Pancreas (tissue), 10 donors: ENCODE results near the gene PRRC2B. TPM values are rescaled to one million over a fixed set of nuclear protein-coding genes. Genes with fewer than 3 reads are reported as not detected.

Experiments
- ATAC-seq, 4 donors: fragments of 200-7000 bp; cut with Tn5 transposase; one replicate each; pipeline versions ENCODE4 v1.8.0 to v1.9.1; 2020; ENCODE audit warnings: mild to moderate bottlenecking in 4 of 4, moderate library complexity in 4 of 4
- DNase-seq, 6 donors: peaks; one replicate each; pipeline ENCODE4 v3.0.0-alpha.2; 2020
- FAIRE-seq: peaks from 2 replicates; lab custom pipeline; 2012; peaks lifted over from hg19 to GRCh38; lab: Jason Lieb, UNC
- H3K27ac ChIP-seq, 4 donors: fragments of 200-600 bp; sonication (generic); 1 replicate in 3 of 4; 2 replicates in 1 of 4; pipeline versions ENCODE4 v1.5.0 to v1.8.0; 2020
- H3K27me3 ChIP-seq, 4 donors: fragments of 200-600 bp; one replicate each; pipeline ENCODE4 v1.8.0; 2021
- H3K36me3 ChIP-seq, 3 donors: fragments of 200-600 bp; sonication (generic) in 1 of 3; one replicate each; pipeline versions ENCODE4 v1.5.0 to v1.8.0; 2020 to 2021
- H3K4me1 ChIP-seq, 3 donors: fragments of 200-600 bp; one replicate each; pipeline ENCODE4 v1.8.0; 2021
- H3K4me3 ChIP-seq, 4 donors: fragments of 200-600 bp; sonication (generic) in 2 of 4; one replicate each; pipeline versions ENCODE4 v1.5.0 to v1.8.0; 2020 to 2021
- H3K9me3 ChIP-seq, 4 donors: fragments of 200-600 bp; one replicate each; pipeline ENCODE4 v1.8.0; 2021
- WGBS, 2 donors: extraction: QIAGEN DNeasy Blood & Tissue Kit; methylation state at CpG; one replicate each; pipeline ENCODE4 v1.1.7; 2013; 5-methylcytosine and 5-hydroxymethylcytosine counted together
- intact Hi-C, 3 donors: fragments of 100-400 bp; cut with DNase I; formaldehyde crosslinking; loops; one replicate each; pipeline versions ENCODE4 v1.11.1 to v1.14.2; 2022
- polyA plus RNA-seq, 2 donors: library from polyadenylated mRNA; stranded (reverse); fragments of 200-250 nt; gene quantifications; one replicate each; pipeline ENCODE4 v1.2.3, GENCODE V29; 2013
- total RNA-seq, 6 donors: library from RNA; stranded (reverse); fragmentation: NEBNext Ultra II Directional in 4 of 6; extraction: Animal tissue kit (Norgen Biotek cat#: 25700) in 4 of 6; gene quantifications; one replicate each; pipeline versions ENCODE4 v1.2.1 to v1.2.4, GENCODE V29; 2021 to 2023
- TF ChIP-seq, protein P1 (sequence below), 4 donors: fragments of 200-600 bp; sonication (generic) in 3 of 4; IDR thresholded peaks; one replicate each; pipeline versions ENCODE4 v1.5.0 to v1.8.0; 2021; ENCODE audit warnings: antibody characterized with exemption in 4 of 4
- donor health status: healthy with polysubstance abuse.
- donor health status: DM: no; HTN: no; CAD: no; lungs with moderate emphysema.
- donor health status: DM: no; HTN: no; CAD: no.
- donor health status: control.
- donor health status: control.
- donor health status: Bipolar disorder and iron deficiency.
- donor health status: DM: yes; HTN: yes; CAD: no.
- donor health status: DM: no; HTN: no; CAD: no.
- donor health status: DM: no; HTN: no; CAD: no.
- donor health status: DM: yes; HTN: yes; CAD: no.

The PRRC2B gene
- total and polyA plus RNA-seq, 8 donors, result 44.8 to 132 (median 90.3) TPM

GRCh38 chr9:131404581-131404980 lies 10.7 kb downstream of the PRRC2B start:
- 25 to 30% methylated on average over 5 of the region's 5 CpGs for WGBS, 2 donors
- Histone ChIP-seq H3K4me3 (no peak overlapping the region), H3K9me3 (no peaks in the 10 kb centered on the region), H3K36me3 (no peaks in the 10 kb centered on the region), H3K4me1 (peaks cover 52 to 81% (median 68%) of the 10 kb centered on the region in 3 donors), H3K27ac (peak overlapping the region; percentile 20 to 74 (median 60)), H3K27me3 (no peaks in the 10 kb centered on the region)
- FAIRE-seq (no peak), DNase-seq (no peak), ATAC-seq (no peak)
- TF ChIP-seq, protein P1, sequence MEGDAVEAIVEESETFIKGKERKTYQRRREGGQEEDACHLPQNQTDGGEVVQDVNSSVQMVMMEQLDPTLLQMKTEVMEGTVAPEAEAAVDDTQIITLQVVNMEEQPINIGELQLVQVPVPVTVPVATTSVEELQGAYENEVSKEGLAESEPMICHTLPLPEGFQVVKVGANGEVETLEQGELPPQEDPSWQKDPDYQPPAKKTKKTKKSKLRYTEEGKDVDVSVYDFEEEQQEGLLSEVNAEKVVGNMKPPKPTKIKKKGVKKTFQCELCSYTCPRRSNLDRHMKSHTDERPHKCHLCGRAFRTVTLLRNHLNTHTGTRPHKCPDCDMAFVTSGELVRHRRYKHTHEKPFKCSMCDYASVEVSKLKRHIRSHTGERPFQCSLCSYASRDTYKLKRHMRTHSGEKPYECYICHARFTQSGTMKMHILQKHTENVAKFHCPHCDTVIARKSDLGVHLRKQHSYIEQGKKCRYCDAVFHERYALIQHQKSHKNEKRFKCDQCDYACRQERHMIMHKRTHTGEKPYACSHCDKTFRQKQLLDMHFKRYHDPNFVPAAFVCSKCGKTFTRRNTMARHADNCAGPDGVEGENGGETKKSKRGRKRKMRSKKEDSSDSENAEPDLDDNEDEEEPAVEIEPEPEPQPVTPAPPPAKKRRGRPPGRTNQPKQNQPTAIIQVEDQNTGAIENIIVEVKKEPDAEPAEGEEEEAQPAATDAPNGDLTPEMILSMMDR (IDR thresholded peaks at IDR 0.05), result no peak
- intact Hi-C loops, result no loop called here

DNA sequence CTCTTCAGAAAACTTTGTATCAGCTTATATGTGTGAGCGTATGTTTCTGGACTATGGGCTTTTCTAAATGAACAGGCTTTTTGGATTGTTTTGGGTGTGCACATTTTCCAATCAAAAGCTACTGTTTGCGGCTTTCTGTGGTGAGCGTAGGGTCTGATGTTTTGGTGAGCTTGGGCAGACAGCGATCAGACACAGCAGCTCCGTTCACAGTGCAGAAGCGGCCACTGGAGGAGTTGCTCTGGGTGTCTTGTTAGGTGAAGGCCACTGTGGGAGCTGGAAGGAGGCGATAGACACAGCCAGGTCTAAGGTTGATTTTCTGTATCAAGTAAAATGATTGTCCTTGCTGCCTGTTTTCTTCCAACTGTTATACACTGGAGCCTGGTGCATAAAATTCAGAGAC lies 11.1 kb downstream of the PRRC2B start:
- Histone ChIP-seq H3K9me3 (no peaks in the 10 kb centered on the region), H3K27ac (peak overlapping the region; percentile 20 to 67 (median 52)), H3K4me3 (no peak overlapping the region), H3K36me3 (no peaks in the 10 kb centered on the region), H3K4me1 (peaks cover 54 to 83% (median 66%) of the 10 kb centered on the region in 3 donors), H3K27me3 (no peaks in the 10 kb centered on the region)
- peak in 1 of 4 donors; percentile 43 for ATAC-seq
- no peak for FAIRE-seq
- intact Hi-C loops, result no loop called here
- DNase-seq, result no peak
- 37 to 42% methylated on average over 7 of the region's 7 CpGs for WGBS, 2 donors
- TF ChIP-seq, protein P1 (IDR thresholded peaks at IDR 0.05), result no peak

DNA sequence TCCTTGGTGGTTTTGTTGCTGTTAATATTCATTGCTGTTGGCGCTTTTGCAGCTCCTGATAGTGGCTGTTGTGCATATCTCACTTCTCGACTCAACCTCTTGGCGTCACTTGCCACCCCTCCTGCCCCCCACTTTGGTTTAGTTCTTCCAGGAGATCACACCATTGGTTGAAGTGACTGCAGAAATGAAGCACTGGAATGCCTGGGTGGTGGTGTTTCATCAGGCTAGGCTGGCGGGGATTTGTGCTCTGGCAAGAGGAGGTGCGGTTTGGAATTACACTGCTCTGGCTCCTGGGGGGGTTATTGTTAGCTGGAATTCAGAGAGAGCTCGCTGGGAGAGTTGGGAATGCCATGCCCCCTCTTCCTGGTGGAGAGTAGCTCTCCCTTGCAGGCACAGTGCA lies 11.5 kb downstream of the PRRC2B start:
- Histone ChIP-seq H3K27ac (peak overlapping the region; percentile 20 to 67 (median 52)), H3K4me3 (no peak overlapping the region), H3K9me3 (no peaks in the 10 kb centered on the region), H3K4me1 (peaks cover 59 to 88% (median 69%) of the 10 kb centered on the region in 3 donors), H3K27me3 (no peaks in the 10 kb centered on the region), H3K36me3 (no peaks in the 10 kb centered on the region)
- ATAC-seq (peak in 3 of 4 donors; percentile 1 to 5 (median 3)), DNase-seq (no peak), FAIRE-seq (no peak)
- TF ChIP-seq, protein P1 (IDR thresholded peaks at IDR 0.05), result no peak
- WGBS, 2 donors, result 28 to 38% methylated on average over 6 of the region's 6 CpGs
- intact Hi-C loops, result no loop called here

GRCh38 chr9:131405858-131406537 lies 12.1 kb downstream of the PRRC2B start:
- intact Hi-C loops, result no loop called here
- TF ChIP-seq, protein P1 (IDR thresholded peaks at IDR 0.05), result no peak
- peaks cover 60 to 90% (median 74%) of the 10 kb centered on the region in 3 donors for H3K4me1 ChIP-seq
- no peaks in the 10 kb centered on the region for H3K36me3 ChIP-seq
- 15 to 16% methylated on average over 9 of the region's 9 CpGs for WGBS, 2 donors
- no peaks in the 10 kb centered on the region for H3K9me3 ChIP-seq
- no peaks in the 10 kb centered on the region for H3K27me3 ChIP-seq
- ATAC-seq (peak in 3 of 4 donors; percentile 11 to 49 (median 24)), FAIRE-seq (no peak), DNase-seq (no peak)
- H3K27ac ChIP-seq, result peak overlapping the region in 3 of 4 donors; percentile 50 to 67 (median 53)
- peak overlapping the region in 1 of 4 donors; percentile 10 for H3K4me3 ChIP-seq
